Measurements from ENCODE around the gene RS1.

- TF ChIP-seq CTCF (IDR thresholded peaks at IDR 0.05; ENCODE audit: low read depth, low read length, missing input control): no peak
- no peak for TF ChIP-seq HNF4G (IDR thresholded peaks at IDR 0.05)
- TF ChIP-seq YY1 (IDR thresholded peaks at IDR 0.05): no peak
- no peak for TF ChIP-seq EGR1 (IDR thresholded peaks at IDR 0.05; ENCODE audit: low read depth in 2 of 2)
- TF ChIP-seq, protein P1, sequence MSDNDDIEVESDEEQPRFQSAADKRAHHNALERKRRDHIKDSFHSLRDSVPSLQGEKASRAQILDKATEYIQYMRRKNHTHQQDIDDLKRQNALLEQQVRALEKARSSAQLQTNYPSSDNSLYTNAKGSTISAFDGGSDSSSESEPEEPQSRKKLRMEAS (IDR thresholded peaks at IDR 0.05): no peak
- peak in 1 of 2 donors; percentile 42 for TF ChIP-seq RAD21 (IDR thresholded peaks at IDR 0.05)
Measured at GRCh38 chrX:18676470-18676869, 4.6 kb upstream of the RS1 start.
